Cardiac muscle cell (in vitro differentiated cells and primary cell): ENCODE results near the gene GNAT1. TPM values are rescaled to one million over a fixed set of nuclear protein-coding genes. Genes with fewer than 3 reads are reported as not detected.

Experiments used
- DNase-seq, 2 donors: peaks; one replicate each; pipeline versions ENCODE4 v3.0.0 to v3.0.0-alpha.2; 2010 to 2017; ENCODE audit warnings: low read depth in 1 of 2, low spot score in 1 of 2
- H3K27ac ChIP-seq: fragments of 200-600 bp; sonication (generic); 2 replicates; pipeline ENCODE4 v1.5.1; 2016
- H3K27me3 ChIP-seq: fragments of 200-600 bp; sonication (generic); 2 replicates; pipeline ENCODE4 v1.6.0; 2016; ENCODE audit warnings: control low read depth
- H3K36me3 ChIP-seq: fragments of 200-600 bp; sonication (generic); 2 replicates; pipeline ENCODE4 v1.5.1; 2016; ENCODE audit warnings: control low read depth
- H3K4me1 ChIP-seq: fragments of 200-600 bp; sonication (generic); 2 replicates; pipeline ENCODE4 v1.8.1; 2017; ENCODE audit warnings: low read depth, mild to moderate bottlenecking, mixed run types
- H3K4me3 ChIP-seq: fragments of 200-600 bp; sonication (generic); 2 replicates; pipeline ENCODE4 v1.5.1; 2016; ENCODE audit warnings: mild to moderate bottlenecking
- H3K9me3 ChIP-seq: fragments of 200-600 bp; sonication (generic); 2 replicates; pipeline ENCODE4 v1.5.1; 2017; ENCODE audit warnings: low read depth, mild to moderate bottlenecking, control low read depth
- CTCF ChIP-seq: IDR thresholded peaks from 2 replicates; pipeline ENCODE4 v1.5.1; 2012; ENCODE audit warnings: low read depth, mild to moderate bottlenecking, low read length
- polyA plus RNA-seq: library from polyadenylated mRNA; unstranded; fragments of >200 nt; fragmentation: Nextera tagmentation; extraction: Ambion mirVana; gene quantifications from 2 replicates; pipeline ENCODE4 v1.2.1, GENCODE V29; 2016
- total RNA-seq: library from RNA; depleted of rRNA; stranded (reverse); fragments of >200 nt; gene quantifications from 2 replicates; pipeline ENCODE4 v1.2.3, GENCODE V29; 2016

GNAT1 gene
- total and polyA plus RNA-seq, 2 experiments from 2014 or later = not detected

DNA sequence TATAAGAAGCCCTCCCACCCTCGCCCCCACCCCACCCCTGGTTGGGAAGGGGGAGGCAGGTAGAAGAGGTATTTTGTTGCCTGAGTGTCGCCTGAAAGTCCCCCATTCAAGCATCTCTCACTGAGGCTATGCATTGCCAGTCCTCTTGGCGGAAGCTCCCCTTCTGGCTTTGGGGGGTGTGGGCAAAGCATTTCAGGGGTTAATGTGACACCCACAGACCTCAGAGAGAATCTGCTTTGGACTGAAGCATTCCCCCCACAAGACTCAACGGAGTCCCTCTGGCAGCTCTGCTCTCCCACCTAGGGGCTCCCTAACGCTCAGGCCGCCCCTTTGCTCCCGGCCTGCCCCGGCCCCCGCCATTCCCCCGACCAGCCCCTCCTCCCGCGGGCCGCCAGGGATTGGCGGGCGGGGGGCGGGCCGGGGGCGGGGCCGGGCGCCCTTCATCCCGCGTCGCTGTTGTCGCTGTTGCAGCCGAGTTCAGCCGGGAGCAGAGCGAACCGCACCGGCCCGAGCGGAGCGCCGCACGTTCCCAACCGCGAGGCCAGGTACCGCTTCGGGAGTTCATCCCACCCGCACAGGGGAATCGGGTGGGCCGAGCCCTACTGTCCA, 13.5 kb downstream of the GNAT1 start, which contains the start of gene SLC38A3:
TSS of gene SLC38A3 (plus strand) at position 468 of the 609 bp plus-strand sequence. CDS start 8,929 bp downstream, outside the sequence.
- no peaks in the 10 kb centered on the region for H3K36me3 ChIP-seq
- peaks cover 8% of the 10 kb centered on the region for H3K27me3 ChIP-seq
- DNase-seq = peak in 1 of 2 donors; percentile 85
- H3K4me1 ChIP-seq = peaks cover 16% of the 10 kb centered on the region
- no peak within 1 kb of the TSS for H3K27ac ChIP-seq
- TF ChIP-seq CTCF = no peak
- H3K9me3 ChIP-seq = no peaks in the 10 kb centered on the region
- H3K4me3 ChIP-seq = peak within 1 kb of the TSS; percentile 56

- no peaks in the 10 kb centered on the region for H3K36me3 ChIP-seq
- H3K27me3 ChIP-seq = peaks cover 8% of the 10 kb centered on the region
- H3K4me1 ChIP-seq = peaks cover 16% of the 10 kb centered on the region
- peak in 1 of 2 donors; percentile 65 for DNase-seq
- TF ChIP-seq CTCF = no peak
- H3K27ac ChIP-seq = no peak overlapping the region
- no peaks in the 10 kb centered on the region for H3K9me3 ChIP-seq
- H3K4me3 ChIP-seq = peak overlapping the region; percentile 56
Measured at GRCh38 chr3:50205413-50206276, 14.2 kb downstream of the GNAT1 start.

DNA sequence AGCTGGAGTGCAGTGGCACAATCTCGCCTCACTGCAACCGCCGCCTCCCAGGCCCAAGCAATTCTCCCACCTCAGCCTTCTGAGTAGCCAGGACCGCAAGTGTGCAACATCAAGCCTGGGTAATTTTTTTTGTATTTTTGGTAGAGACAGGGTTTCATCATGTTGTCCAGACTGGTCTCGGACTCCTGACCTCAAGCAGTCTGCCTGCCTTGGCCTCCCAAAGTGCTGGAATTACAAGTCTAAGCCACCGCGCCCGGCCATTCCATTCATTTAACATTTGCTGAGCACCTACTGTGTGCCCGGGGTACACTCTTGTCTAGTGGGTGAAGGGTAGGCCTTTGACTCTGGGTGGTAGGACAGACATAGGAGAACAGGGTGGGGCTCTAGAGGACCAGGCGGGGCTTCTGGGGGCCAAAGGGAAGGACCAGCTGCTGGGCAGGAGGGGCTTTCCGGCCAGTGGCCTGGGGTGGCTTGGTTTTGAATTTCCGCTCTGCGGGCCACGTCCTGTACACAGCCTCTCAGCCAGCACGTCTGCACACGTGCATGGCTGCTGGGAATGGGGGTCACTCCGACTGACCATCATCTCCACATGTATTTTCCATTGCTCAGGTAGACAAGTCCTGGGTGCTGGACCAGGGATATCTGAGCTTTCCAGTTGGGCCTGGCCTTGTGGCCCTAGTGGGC, 16.1 kb downstream of the GNAT1 start:
- Histone ChIP-seq H3K27ac (no peak overlapping the region), H3K4me1 (peaks cover 16% of the 10 kb centered on the region), H3K4me3 (no peak overlapping the region), H3K36me3 (no peaks in the 10 kb centered on the region), H3K27me3 (peaks cover 8% of the 10 kb centered on the region), H3K9me3 (no peaks in the 10 kb centered on the region)
- DNase-seq = no peak
- TF ChIP-seq CTCF = no peak

DNA sequence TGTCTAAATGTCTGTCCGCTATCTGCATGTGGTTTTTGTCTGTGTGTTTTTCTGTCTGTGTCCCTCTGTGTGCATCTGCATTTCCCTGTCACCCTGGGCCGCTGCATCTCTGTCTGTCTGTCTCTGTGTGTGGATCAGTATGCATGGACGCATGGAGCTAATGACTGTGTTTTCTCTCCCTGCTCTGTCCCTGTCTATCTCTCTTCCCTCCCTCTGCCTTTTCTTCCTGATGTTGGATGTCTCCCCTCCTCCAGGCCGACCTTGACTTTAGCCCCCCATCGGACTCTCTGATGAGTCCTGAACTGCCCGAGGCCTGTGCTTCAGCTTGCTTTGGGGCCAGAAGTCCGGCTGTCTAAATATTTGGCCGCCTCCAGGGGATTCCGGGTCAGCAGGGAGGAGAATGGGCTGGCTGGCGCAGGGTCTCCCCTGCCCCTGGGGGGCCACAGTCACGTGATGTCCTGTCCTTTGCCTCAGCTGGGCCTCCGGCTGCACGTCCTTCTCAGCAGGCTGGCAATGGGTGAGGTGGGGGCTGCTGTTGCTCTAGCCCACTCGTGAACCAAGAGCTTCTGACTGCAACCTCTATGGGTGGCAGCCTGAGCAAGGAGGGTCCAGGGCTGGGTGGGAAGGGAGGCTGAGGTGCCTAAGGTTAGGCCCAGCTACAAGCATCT, 17.4 kb downstream of the GNAT1 start:
- H3K36me3 ChIP-seq = no peaks in the 10 kb centered on the region
- no peak for TF ChIP-seq CTCF
- H3K27ac ChIP-seq = no peak overlapping the region

DNA sequence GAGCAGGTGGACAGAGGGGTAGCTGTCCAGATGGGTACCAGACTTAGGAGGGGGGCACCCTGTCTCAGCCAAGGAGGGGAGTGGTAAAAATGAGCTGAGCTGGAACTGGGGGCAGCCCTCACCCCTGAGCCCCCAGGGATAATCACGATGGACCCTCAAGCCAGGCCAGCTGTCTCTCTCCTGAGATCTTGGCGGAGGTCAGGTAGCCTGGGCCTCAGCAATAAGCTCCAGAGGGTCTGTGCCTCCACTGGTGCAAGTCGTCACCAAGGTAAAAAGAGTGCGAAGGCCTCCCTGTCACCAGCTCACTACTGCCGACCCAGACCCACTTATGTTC, 18.7 kb downstream of the GNAT1 start:
- Histone ChIP-seq H3K36me3 (no peaks in the 10 kb centered on the region), H3K4me3 (no peak overlapping the region), H3K9me3 (no peaks in the 10 kb centered on the region), H3K27ac (no peak overlapping the region), H3K4me1 (peaks cover 2% of the 10 kb centered on the region), H3K27me3 (peaks cover 8% of the 10 kb centered on the region)
- TF ChIP-seq CTCF = no peak
- DNase-seq = no peak

More for the DNA sequence above, 17.4 kb downstream of the GNAT1 start:
- Histone ChIP-seq H3K4me1 (peaks cover 11% of the 10 kb centered on the region), H3K27me3 (peaks cover 8% of the 10 kb centered on the region), H3K9me3 (no peaks in the 10 kb centered on the region), H3K4me3 (no peak overlapping the region)
- no peak for DNase-seq
